Transverse colon (tissue), 4 donors: ENCODE measurements around the gene DNAJC1. TPM values are rescaled to one million over a fixed set of nuclear protein-coding genes. Genes with fewer than 3 reads are reported as not detected.

ENCODE experiments used
- DNase-seq: peaks from one replicate; pipeline ENCODE4 v3.0.0-alpha.2; 2019
- H3K27ac ChIP-seq, 4 donors: fragments of 200-600 bp; sonication (generic); 2 replicates each; pipeline ENCODE4 v1.5.1; 2016 to 2018; ENCODE audit warnings: inconsistent platforms in 4 of 4
- H3K27me3 ChIP-seq: fragments of 200-600 bp; sonication (generic); 2 replicates; pipeline ENCODE4 v1.5.1; 2017; ENCODE audit warnings: inconsistent platforms
- H3K36me3 ChIP-seq, 4 donors: fragments of 200-600 bp; sonication (generic); 2 replicates each; pipeline ENCODE4 v1.5.1; 2017 to 2019; ENCODE audit warnings: inconsistent platforms in 4 of 4
- H3K4me1 ChIP-seq, 4 donors: fragments of 200-600 bp; sonication (generic); 2 replicates each; pipeline ENCODE4 v1.5.1; 2017 to 2020; ENCODE audit warnings: inconsistent platforms in 4 of 4
- H3K4me3 ChIP-seq, 4 donors: fragments of 200-600 bp; sonication (generic); 1 replicate in 1 of 4; 2 replicates in 3 of 4; pipeline versions ENCODE4 v1.5.1 to v1.6.1; 2017 to 2019; ENCODE audit warnings: inconsistent platforms in 4 of 4
- H3K9me3 ChIP-seq, 2 donors: fragments of 200-600 bp; sonication (generic); 2 replicates each; pipeline ENCODE4 v1.5.1; 2017 to 2019; ENCODE audit warnings: inconsistent platforms in 2 of 2
- EP300 ChIP-seq: sonication (generic); formaldehyde crosslinking; IDR thresholded peaks from one replicate; pipeline ENCODE4 v1.6.1; 2017; ENCODE audit warnings: antibody characterized with exemption, low read depth
- POLR2A ChIP-seq: fragments of 450-650 bp; IDR thresholded peaks from one replicate; pipeline ENCODE4 v1.6.1; 2016; ENCODE audit warnings: antibody characterized with exemption, mild to moderate bottlenecking, moderate library complexity
- POLR2AphosphoS5 ChIP-seq, 3 donors: sonication (generic); formaldehyde crosslinking; IDR thresholded peaks; one replicate each; pipeline ENCODE4 v1.6.1; 2016; ENCODE audit warnings: antibody characterized with exemption in 3 of 3
- WGBS, 2 donors: methylation state at CpG; one replicate each; pipeline ENCODE4 v1.1.5; 2018; ENCODE audit warnings: low coverage in 1 of 2; 5-methylcytosine and 5-hydroxymethylcytosine counted together
- in situ Hi-C, 4 donors: fragments of 200-750 bp; cut with MboI; loops; one replicate each; pipeline versions ENCODE4 v1.15.0 to v1.15.1; 2017; ENCODE audit warnings: low sequenced_read_pairs in 3 of 4, low pct_ligation_motif_present in 1 of 4, low pct_unique_long_range_greater_than_20kb in 1 of 4
- intact Hi-C: fragments of 100-400 bp; cut with DNase I; formaldehyde crosslinking; loops from one replicate; pipeline ENCODE4 v1.15.1; 2023; ENCODE audit warnings: low total_unique reads
- small RNA-seq, 4 donors: library from RNA; depleted of rRNA; stranded (forward); fragments of <200 nt; gene quantifications; one replicate each; pipeline ENCODE3, GENCODE V24; 2016
- total RNA-seq, 4 donors: library from RNA; depleted of rRNA; stranded (reverse); fragments of >200 nt; gene quantifications; one replicate each; pipeline ENCODE4 v1.1.0, GENCODE V29; 2016
- TF ChIP-seq, protein P1 (sequence below), 5 experiments: fragments of 200-600 bp in 3 of 5; fragments of 450-650 bp in 2 of 5; sonication (generic) in 3 of 5; IDR thresholded peaks; 1 replicate in 2 of 5; 2 replicates in 3 of 5; pipeline ENCODE4 v1.5.1; 2016 to 2017; ENCODE audit warnings: antibody characterized with exemption in 5 of 5, inconsistent platforms in 3 of 5, mild to moderate bottlenecking in 2 of 5, moderate library complexity in 1 of 5

DNAJC1 gene
- total RNA-seq, 4 donors from 2014 or later: 18.5 to 71.7 (median 48.4) TPM

DNA sequence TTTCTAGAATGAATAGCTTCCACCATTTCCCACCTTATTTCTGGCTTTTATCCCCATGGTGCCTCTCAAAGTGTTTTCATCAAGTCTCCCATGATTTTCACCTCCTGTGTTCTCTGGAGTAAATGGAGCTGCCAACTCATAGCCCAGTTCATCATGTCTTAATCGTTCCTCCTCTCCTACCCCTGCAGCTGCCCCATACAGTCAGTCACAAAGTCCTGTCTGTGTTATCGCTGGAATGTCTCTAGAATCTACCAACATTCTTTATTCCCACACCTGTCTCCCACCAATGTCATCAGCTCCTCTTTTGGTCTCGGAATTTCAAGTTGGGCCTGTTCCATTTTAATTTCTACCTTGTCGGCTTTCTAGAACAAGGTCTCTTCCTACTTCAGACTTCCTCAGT is 290.6 kb downstream of the DNAJC1 start:
- no peak for DNase-seq
- Histone ChIP-seq H3K27ac (no peak overlapping the region), H3K27me3 (no peaks in the 10 kb centered on the region), H3K4me1 (no peaks in the 10 kb centered on the region), H3K36me3 (peaks cover 0 to 28% (median 4%) of the 10 kb centered on the region in 4 donors), H3K9me3 (no peaks in the 10 kb centered on the region), H3K4me3 (no peak overlapping the region)
- WGBS, 2 donors: 93 to 100% methylated on average over 1 to 4 of the region's 4 CpGs
- TF ChIP-seq POLR2AphosphoS5 (IDR thresholded peaks at IDR 0.05) (no peak), EP300 (no peak), POLR2A (no peak)
- TF ChIP-seq, protein P1, sequence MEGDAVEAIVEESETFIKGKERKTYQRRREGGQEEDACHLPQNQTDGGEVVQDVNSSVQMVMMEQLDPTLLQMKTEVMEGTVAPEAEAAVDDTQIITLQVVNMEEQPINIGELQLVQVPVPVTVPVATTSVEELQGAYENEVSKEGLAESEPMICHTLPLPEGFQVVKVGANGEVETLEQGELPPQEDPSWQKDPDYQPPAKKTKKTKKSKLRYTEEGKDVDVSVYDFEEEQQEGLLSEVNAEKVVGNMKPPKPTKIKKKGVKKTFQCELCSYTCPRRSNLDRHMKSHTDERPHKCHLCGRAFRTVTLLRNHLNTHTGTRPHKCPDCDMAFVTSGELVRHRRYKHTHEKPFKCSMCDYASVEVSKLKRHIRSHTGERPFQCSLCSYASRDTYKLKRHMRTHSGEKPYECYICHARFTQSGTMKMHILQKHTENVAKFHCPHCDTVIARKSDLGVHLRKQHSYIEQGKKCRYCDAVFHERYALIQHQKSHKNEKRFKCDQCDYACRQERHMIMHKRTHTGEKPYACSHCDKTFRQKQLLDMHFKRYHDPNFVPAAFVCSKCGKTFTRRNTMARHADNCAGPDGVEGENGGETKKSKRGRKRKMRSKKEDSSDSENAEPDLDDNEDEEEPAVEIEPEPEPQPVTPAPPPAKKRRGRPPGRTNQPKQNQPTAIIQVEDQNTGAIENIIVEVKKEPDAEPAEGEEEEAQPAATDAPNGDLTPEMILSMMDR (IDR thresholded peaks at IDR 0.05): no peak
- intact Hi-C loops: no loop called here
- in situ Hi-C loops: no loop called here

DNA sequence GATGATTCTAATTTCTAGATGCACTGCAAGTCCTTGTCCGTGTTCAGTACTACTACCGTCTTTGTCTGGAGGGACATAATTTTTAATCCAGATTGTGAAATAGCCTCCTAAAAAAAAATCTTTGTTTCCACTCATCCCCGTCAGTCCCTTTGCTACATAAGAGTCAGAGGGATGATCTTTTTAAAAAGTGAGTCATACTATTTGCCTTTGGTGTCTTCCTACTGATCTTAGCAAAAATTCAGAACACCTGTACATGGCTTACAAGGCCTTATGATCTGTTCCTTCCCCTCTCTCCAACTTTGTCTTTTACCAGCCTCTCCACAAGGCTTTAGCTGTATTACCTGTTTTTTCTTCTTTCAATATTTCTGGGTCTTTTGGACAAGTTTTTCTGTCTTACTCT is 296.0 kb downstream of the DNAJC1 start:
- Histone ChIP-seq H3K4me3 (no peak overlapping the region), H3K9me3 (no peaks in the 10 kb centered on the region), H3K27ac (no peak overlapping the region), H3K36me3 (peaks cover 0 to 8% (median 0%) of the 10 kb centered on the region in 4 donors), H3K4me1 (no peaks in the 10 kb centered on the region), H3K27me3 (no peaks in the 10 kb centered on the region)
- WGBS, 2 donors: 93 to 98% methylated on average over 3 of the region's 3 CpGs
- DNase-seq: no peak
- in situ Hi-C loops: no loop called here
- TF ChIP-seq, protein P1 (IDR thresholded peaks at IDR 0.05): no peak
- TF ChIP-seq POLR2A: no peak
- no peak for TF ChIP-seq POLR2AphosphoS5 (IDR thresholded peaks at IDR 0.05)
- TF ChIP-seq EP300: no peak
- intact Hi-C loops: no loop called here

Small RNA genes lying within 50 kb of the gene (small RNA-seq; reads per million reads assigned to genes)
- gene RN7SKP219: 0 reads per million in 4 donors
- gene RN7SKP37: 0 reads per million in 4 donors

Other genes with a start within 250 kb of the DNAJC1 start
- gene EBLN1, start 214.3 kb upstream of the DNAJC1 start, total RNA-seq: not detected